ENCODE data around the gene LPAR2.

Gene LPAR2

GRCh38 chr19:19636573-19637185 is 8.7 kb upstream of the LPAR2 start:
- H3K27me3 ChIP-seq (ENCODE audit: control insufficient read depth, insufficient read depth, low read length), result no peaks in the 10 kb centered on the region
- H3K4me1 ChIP-seq, result peaks cover 9% of the 10 kb centered on the region
- no peak overlapping the region for H3K9ac ChIP-seq
- H3K4me2 ChIP-seq (ENCODE audit: low read length), result peak overlapping the region; percentile 31
- H3K36me3 ChIP-seq (ENCODE audit: control insufficient read depth, insufficient read depth, low read length), result no peaks in the 10 kb centered on the region
- peak overlapping the region; percentile 56 for H3K27ac ChIP-seq
- peak overlapping the region; percentile 90 for H2AFZ ChIP-seq
- no peaks in the 10 kb centered on the region for H3K9me3 ChIP-seq (ENCODE audit: control insufficient read depth, low read length)
- no peak overlapping the region for H3K4me3 ChIP-seq (ENCODE audit: low read depth, low read length)
- H3K79me2 ChIP-seq, result no peaks in the 10 kb centered on the region
- TF ChIP-seq, protein P1, sequence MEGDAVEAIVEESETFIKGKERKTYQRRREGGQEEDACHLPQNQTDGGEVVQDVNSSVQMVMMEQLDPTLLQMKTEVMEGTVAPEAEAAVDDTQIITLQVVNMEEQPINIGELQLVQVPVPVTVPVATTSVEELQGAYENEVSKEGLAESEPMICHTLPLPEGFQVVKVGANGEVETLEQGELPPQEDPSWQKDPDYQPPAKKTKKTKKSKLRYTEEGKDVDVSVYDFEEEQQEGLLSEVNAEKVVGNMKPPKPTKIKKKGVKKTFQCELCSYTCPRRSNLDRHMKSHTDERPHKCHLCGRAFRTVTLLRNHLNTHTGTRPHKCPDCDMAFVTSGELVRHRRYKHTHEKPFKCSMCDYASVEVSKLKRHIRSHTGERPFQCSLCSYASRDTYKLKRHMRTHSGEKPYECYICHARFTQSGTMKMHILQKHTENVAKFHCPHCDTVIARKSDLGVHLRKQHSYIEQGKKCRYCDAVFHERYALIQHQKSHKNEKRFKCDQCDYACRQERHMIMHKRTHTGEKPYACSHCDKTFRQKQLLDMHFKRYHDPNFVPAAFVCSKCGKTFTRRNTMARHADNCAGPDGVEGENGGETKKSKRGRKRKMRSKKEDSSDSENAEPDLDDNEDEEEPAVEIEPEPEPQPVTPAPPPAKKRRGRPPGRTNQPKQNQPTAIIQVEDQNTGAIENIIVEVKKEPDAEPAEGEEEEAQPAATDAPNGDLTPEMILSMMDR (IDR thresholded peaks at IDR 0.05), result no peak

- Histone ChIP-seq H3K27ac (no peak overlapping the region), H3K9me3 (ENCODE audit: control insufficient read depth, low read length) (no peaks in the 10 kb centered on the region), H3K9ac (no peak overlapping the region), H3K4me2 (ENCODE audit: low read length) (no peak overlapping the region), H3K4me3 (ENCODE audit: low read depth, low read length) (no peak overlapping the region), H3K36me3 (ENCODE audit: control insufficient read depth, insufficient read depth, low read length) (no peaks in the 10 kb centered on the region), H3K79me2 (no peaks in the 10 kb centered on the region), H3K4me1 (peaks cover 9% of the 10 kb centered on the region), H2AFZ (no peak overlapping the region), H3K27me3 (ENCODE audit: control insufficient read depth, insufficient read depth, low read length) (no peaks in the 10 kb centered on the region)
- TF ChIP-seq, protein P1 (IDR thresholded peaks at IDR 0.05), result no peak
Observed at GRCh38 chr19:19635313-19635702, 7.3 kb upstream of the LPAR2 start.

DNA sequence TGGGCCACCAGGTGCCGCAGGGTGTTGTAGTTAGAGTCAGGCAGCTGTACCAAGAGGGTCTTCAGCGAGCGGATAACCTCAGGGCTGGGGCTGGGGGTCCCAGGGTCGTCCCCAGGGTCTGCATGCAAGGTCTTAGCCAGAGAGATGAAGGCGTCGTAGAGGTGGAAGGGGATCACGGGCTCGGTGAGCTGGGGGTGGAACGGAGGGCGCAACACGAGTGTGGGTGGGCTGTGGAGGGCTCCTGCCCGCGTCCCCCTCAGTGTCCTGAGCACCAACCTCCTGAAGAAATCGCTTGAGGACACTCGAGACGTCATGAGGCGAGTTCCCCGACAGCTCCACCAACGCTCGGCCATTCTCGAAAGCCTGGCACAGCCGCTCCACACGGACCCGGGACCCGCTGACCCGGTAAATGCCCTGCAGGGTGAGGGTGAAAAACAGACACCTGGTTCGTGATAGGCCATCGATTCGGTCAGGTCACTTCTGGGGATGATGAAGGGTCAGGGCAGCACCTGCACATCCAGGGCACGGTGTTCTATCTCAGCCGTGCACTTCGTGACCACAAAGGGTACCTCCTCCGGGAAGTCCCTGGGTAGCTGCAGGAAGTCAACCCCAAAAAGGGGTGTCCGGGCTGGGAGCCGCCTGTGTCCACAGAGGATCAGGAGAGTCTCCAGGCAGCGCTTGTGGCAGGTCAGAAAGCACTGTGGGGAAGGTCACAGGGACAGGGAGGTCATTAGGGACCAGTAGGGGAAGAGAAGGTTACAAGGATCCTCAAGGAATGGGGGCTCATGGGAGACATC is 6.7 kb upstream of the LPAR2 start:
- Histone ChIP-seq H3K4me3 (ENCODE audit: low read depth, low read length) (no peak overlapping the region), H3K9me3 (ENCODE audit: control insufficient read depth, low read length) (no peaks in the 10 kb centered on the region), H3K4me2 (ENCODE audit: low read length) (no peak overlapping the region), H3K27me3 (ENCODE audit: control insufficient read depth, insufficient read depth, low read length) (no peaks in the 10 kb centered on the region), H3K79me2 (no peaks in the 10 kb centered on the region), H3K9ac (no peak overlapping the region), H3K4me1 (peaks cover 9% of the 10 kb centered on the region), H3K27ac (no peak overlapping the region), H2AFZ (no peak overlapping the region), H3K36me3 (ENCODE audit: control insufficient read depth, insufficient read depth, low read length) (no peaks in the 10 kb centered on the region)
- TF ChIP-seq, protein P1 (IDR thresholded peaks at IDR 0.05), result no peak

DNA sequence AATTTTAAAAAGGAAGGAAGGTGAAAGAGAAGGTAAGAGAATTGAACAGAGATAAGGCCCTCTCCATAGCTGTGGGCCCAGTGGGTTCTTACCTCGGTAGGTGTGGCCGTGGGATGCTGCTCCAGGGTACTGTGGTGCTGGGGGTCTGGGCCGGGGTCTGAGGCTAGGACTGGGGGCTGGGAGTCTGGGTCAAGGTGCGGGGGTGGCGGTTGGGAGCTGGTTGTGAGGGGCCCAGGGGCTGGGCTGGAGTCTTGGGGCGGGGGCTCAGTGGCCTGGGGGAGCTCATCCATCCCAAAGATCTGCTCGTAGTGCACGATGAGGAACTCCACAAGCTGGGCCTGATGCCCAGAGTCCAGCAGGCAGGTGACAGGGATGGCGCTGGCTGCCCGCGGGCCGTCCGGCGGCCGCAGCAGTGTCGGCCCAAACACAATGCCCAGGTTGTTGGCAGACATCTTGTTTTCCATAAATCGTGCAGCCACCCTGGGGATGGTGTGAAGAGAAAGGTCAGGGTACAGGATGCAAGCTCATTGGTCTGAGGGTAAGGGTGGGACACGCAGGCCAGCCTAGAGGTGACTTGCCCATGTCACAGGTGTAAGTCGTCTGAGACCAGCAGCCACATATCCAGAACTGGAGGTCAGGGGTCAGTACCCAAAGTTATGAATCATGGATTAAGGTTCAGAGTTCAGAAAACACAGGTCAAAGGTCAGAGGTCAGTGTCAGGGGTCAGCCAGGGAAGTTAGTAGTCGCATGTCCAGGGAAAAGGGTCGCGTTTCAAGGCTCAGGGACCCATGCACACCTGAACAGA is 5.9 kb upstream of the LPAR2 start:
- H2AFZ ChIP-seq, result no peak overlapping the region
- no peak overlapping the region for H3K9ac ChIP-seq
- H3K27ac ChIP-seq, result no peak overlapping the region
- H3K4me3 ChIP-seq (ENCODE audit: low read depth, low read length), result no peak overlapping the region
- H3K27me3 ChIP-seq (ENCODE audit: control insufficient read depth, insufficient read depth, low read length), result no peaks in the 10 kb centered on the region
- no peaks in the 10 kb centered on the region for H3K79me2 ChIP-seq
- TF ChIP-seq, protein P1 (IDR thresholded peaks at IDR 0.05), result no peak
- no peaks in the 10 kb centered on the region for H3K36me3 ChIP-seq (ENCODE audit: control insufficient read depth, insufficient read depth, low read length)
- H3K9me3 ChIP-seq (ENCODE audit: control insufficient read depth, low read length), result no peaks in the 10 kb centered on the region
- H3K4me2 ChIP-seq (ENCODE audit: low read length), result no peak overlapping the region
- H3K4me1 ChIP-seq, result peaks cover 9% of the 10 kb centered on the region
